B cell (primary cell): ENCODE results near the gene TMEM150A. TPM values are rescaled to one million over a fixed set of nuclear protein-coding genes. Genes with fewer than 3 reads are reported as not detected.

Experiments used
- ATAC-seq: fragments of 200-7000 bp; cut with Tn5 transposase; one replicate; pipeline ENCODE4 v1.10.0; 2021; ENCODE audit warnings: low read depth, mild to moderate bottlenecking, moderate number of reproducible peaks, moderate library complexity
- CTCF ChIA-PET: fragments of 350-600 bp; sonication (Branson Sonifier 250); formaldehyde crosslinking; loops from one replicate; lab custom pipeline; 2021; ENCODE audit warnings: antibody characterized with exemption, inconsistent platforms; lab: Charles Lee
- POLR2A ChIA-PET: fragments of 350-600 bp; sonication (Branson Sonifier 250); formaldehyde crosslinking; loops from one replicate; lab custom pipeline; 2021; ENCODE audit warnings: antibody characterized with exemption; lab: Charles Lee
- DNase-seq: peaks from one replicate; pipeline ENCODE4 v3.0.0; 2013
- H2AFZ ChIP-seq: 2 replicates; pipeline ENCODE4 v1.6.1; 2012; ENCODE audit warnings: mild to moderate bottlenecking, low read depth, low read length; ENCODE audit not compliant: insufficient read depth, poor library complexity, severe bottlenecking
- H3K27ac ChIP-seq, 2 donors: 1 replicate in 1 of 2; 2 replicates in 1 of 2; pipeline ENCODE4 v1.5.1; 2012 to 2013; ENCODE audit warnings: low read length in 2 of 2, mild to moderate bottlenecking in 2 of 2, moderate library complexity in 1 of 2
- H3K27me3 ChIP-seq, 4 experiments: fragments of 200-600 bp in 1 of 4; sonication (generic) in 1 of 4; replicated peaks in 1 of 4; 1 replicate in 2 of 4; 2 replicates in 2 of 4; pipeline versions ENCODE4 v1.6.1 to v1.7.0; 2013 to 2016; ENCODE audit warnings: low read length in 3 of 4, mild to moderate bottlenecking in 2 of 4, mixed read lengths in 1 of 4, moderate library complexity in 1 of 4; ENCODE audit not compliant: insufficient read depth in 4 of 4, control insufficient read depth in 3 of 4; ENCODE audit errors: control extremely low read depth in 1 of 4
- H3K36me3 ChIP-seq, 2 experiments: replicated peaks in 1 of 2; 1 replicate in 1 of 2; 2 replicates in 1 of 2; pipeline versions ENCODE4 v1.6.1 to v1.7.1; 2013; ENCODE audit warnings: low read length in 1 of 2; ENCODE audit not compliant: insufficient read depth in 2 of 2, control insufficient read depth in 1 of 2; ENCODE audit errors: control extremely low read depth in 1 of 2, extremely low read depth in 1 of 2
- H3K4me1 ChIP-seq, 2 donors: fragments of 200-600 bp in 1 of 2; sonication (generic) in 1 of 2; 1 replicate in 1 of 2; 2 replicates in 1 of 2; pipeline versions ENCODE4 v1.5.1 to v1.6.1; 2013 to 2017; ENCODE audit warnings: low read length in 2 of 2; ENCODE audit not compliant: control insufficient read depth in 2 of 2, insufficient read depth in 2 of 2
- H3K4me2 ChIP-seq: replicated peaks from 2 replicates; pipeline ENCODE3; 2012; ENCODE audit warnings: mild to moderate bottlenecking, low read depth, low read length; ENCODE audit not compliant: poor library complexity, severe bottlenecking
- H3K4me3 ChIP-seq, 5 experiments: fragments of 200-600 bp in 1 of 5; sonication (generic) in 1 of 5; 1 replicate in 3 of 5; 2 replicates in 2 of 5; pipeline versions ENCODE4 v1.5.1 to v1.7.0; 2011 to 2016; ENCODE audit warnings: low read length in 4 of 5, mild to moderate bottlenecking in 4 of 5, low read depth in 2 of 5, control low read depth in 1 of 5, moderate library complexity in 1 of 5; ENCODE audit not compliant: insufficient read depth in 1 of 5; ENCODE audit errors: control extremely low read depth in 1 of 5, extremely low read depth in 1 of 5
- H3K79me2 ChIP-seq: fragments of 200-600 bp; sonication (generic); one replicate; pipeline ENCODE4 v1.6.0; 2016; ENCODE audit warnings: low read length; ENCODE audit not compliant: control insufficient read depth, insufficient read depth
- H3K9ac ChIP-seq: fragments of 200-600 bp; sonication (generic); 2 replicates; pipeline ENCODE4 v1.6.1; 2017; ENCODE audit warnings: mild to moderate bottlenecking, low read length, moderate library complexity
- H3K9me3 ChIP-seq, 3 donors: one replicate each; pipeline versions ENCODE4 v1.6.1 to v1.7.1; 2013; ENCODE audit warnings: low read length in 2 of 3; ENCODE audit not compliant: control insufficient read depth in 2 of 3, insufficient read depth in 1 of 3; ENCODE audit errors: control extremely low read depth in 1 of 3
- H4K20me1 ChIP-seq: 2 replicates; pipeline ENCODE4 v1.6.0; 2012; ENCODE audit warnings: mild to moderate bottlenecking, low read length; ENCODE audit not compliant: insufficient read depth, control insufficient read depth, poor library complexity, severe bottlenecking
- H3K27ac Mint-ChIP-seq: one replicate; pipeline ENCODE4 v1.8.0; 2021; ENCODE audit warnings: mixed read lengths
- H3K27me3 Mint-ChIP-seq: one replicate; pipeline ENCODE4 v1.8.0; 2021; ENCODE audit warnings: mixed read lengths
- H3K4me1 Mint-ChIP-seq: one replicate; pipeline ENCODE4 v1.8.0; 2021; ENCODE audit warnings: mixed read lengths
- H3K4me3 Mint-ChIP-seq: one replicate; pipeline ENCODE4 v1.8.0; 2021; ENCODE audit warnings: mixed read lengths
- H3K9me3 Mint-ChIP-seq: one replicate; pipeline ENCODE4 v1.8.0; 2022; ENCODE audit warnings: mixed read lengths; ENCODE audit not compliant: insufficient read depth
- CTCF ChIP-seq: fragments of 200-600 bp; IDR thresholded peaks from one replicate; pipeline ENCODE4 v1.8.0; 2022; ENCODE audit warnings: antibody characterized with exemption, mild to moderate bottlenecking
- EZH2 ChIP-seq: IDR thresholded peaks from 2 replicates; pipeline ENCODE4 v1.6.1; 2012; ENCODE audit warnings: borderline replicate concordance, low read depth, mild to moderate bottlenecking, moderate library complexity, low read length; ENCODE audit not compliant: insufficient read depth, poor library complexity, severe bottlenecking
- WGBS: methylation state at CpG from one replicate; pipeline ENCODE4 v1.1.5; 2013; ENCODE audit warnings: missing lambda C conversion rate; ENCODE audit not compliant: insufficient coverage; 5-methylcytosine and 5-hydroxymethylcytosine counted together
- intact Hi-C: fragments of 100-400 bp; cut with micrococcal nuclease; formaldehyde crosslinking; loops from one replicate; pipeline ENCODE4 v1.10.0; 2022
- polyA plus RNA-seq: library from polyadenylated mRNA; depleted of rRNA; stranded (reverse); fragments of >200 nt; gene quantifications from 2 replicates; pipeline ENCODE4 v1.2.3, GENCODE V29; 2012
- total RNA-seq, 2 donors: library from RNA; stranded (reverse); fragments of 120-200 nt in 1 of 2; gene quantifications; 1 replicate in 1 of 2; 2 replicates in 1 of 2; pipeline versions ENCODE4 v1.2.3 to v1.2.4, GENCODE V29; 2013 to 2022

Gene TMEM150A
- total and polyA plus RNA-seq, 2 donors (not counting 1 experiment from before 2014, with no cell fraction given) = 23.0 to 26.4 TPM

DNA sequence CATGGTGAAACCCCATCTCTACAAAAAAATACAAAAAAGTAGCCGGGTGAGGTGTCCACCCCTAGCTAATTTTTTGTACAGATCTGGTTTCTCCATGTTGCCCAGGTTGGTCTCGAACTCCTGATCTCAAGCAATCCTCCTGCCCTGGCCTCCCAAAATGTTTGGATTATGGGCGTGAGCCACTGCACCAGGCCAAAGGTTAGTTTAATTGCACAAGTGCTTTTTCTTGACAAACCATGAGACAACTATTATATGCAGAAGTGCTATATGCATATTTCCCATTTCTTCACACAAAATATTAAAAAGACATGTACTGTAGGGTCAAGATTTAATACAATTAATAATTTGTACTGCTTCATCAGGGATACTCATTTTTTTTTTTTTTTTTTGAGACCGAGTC lies 36.2 kb downstream of the TMEM150A start:
- H3K27me3 Mint-ChIP-seq = peaks cover 6% of the 10 kb centered on the region
- no peak overlapping the region for H3K4me2 ChIP-seq
- H3K27ac Mint-ChIP-seq = no peak overlapping the region
- DNase-seq (no peak), ATAC-seq (no peak)
- H3K4me1 ChIP-seq = peaks cover 13 to 16% of the 10 kb centered on the region in 2 donors
- no peak overlapping the region for H2AFZ ChIP-seq
- no peaks in the 10 kb centered on the region for H3K36me3 ChIP-seq
- POLR2A ChIA-PET = no interaction called here
- H3K4me3 Mint-ChIP-seq = no peak overlapping the region
- H3K27ac ChIP-seq = no peak overlapping the region
- intact Hi-C loops = no loop called here
- no peak for TF ChIP-seq EZH2
- TF ChIP-seq CTCF = no peak
- WGBS = 89% methylated on average over 2 of the region's 4 CpGs
- CTCF ChIA-PET = no interaction called here
- H4K20me1 ChIP-seq = no peaks in the 10 kb centered on the region
- no peak overlapping the region for H3K4me3 ChIP-seq
- peaks cover 8% of the 10 kb centered on the region for H3K79me2 ChIP-seq
- H3K9me3 Mint-ChIP-seq = no peaks in the 10 kb centered on the region
- peaks cover 0 to 3% (median 0%) of the 10 kb centered on the region in 4 experiments for H3K27me3 ChIP-seq
- H3K9ac ChIP-seq = no peak overlapping the region
- H3K9me3 ChIP-seq = no peaks in the 10 kb centered on the region
- H3K4me1 Mint-ChIP-seq = peaks cover 16% of the 10 kb centered on the region

- POLR2A ChIA-PET = interaction anchor here (1.0 kb wide), 1 partner anchor 39 kb away, joined by 4 read pairs; the partner anchor contains the start of gene TMEM150A
- peak overlapping the region; percentile 20 for H3K4me3 Mint-ChIP-seq
- no peak overlapping the region for H3K4me3 ChIP-seq
- no peak overlapping the region for H3K9ac ChIP-seq
- WGBS = 91% methylated on average over 1 of the region's 5 CpGs
- H3K27me3 ChIP-seq = no peaks in the 10 kb centered on the region
- peaks cover 28% of the 10 kb centered on the region for H3K79me2 ChIP-seq
- no peaks in the 10 kb centered on the region for H3K27me3 Mint-ChIP-seq
- no peak for TF ChIP-seq CTCF
- no peak for TF ChIP-seq EZH2
- peaks cover 20 to 28% of the 10 kb centered on the region in 2 donors for H3K4me1 ChIP-seq
- peaks cover 30% of the 10 kb centered on the region for H3K4me1 Mint-ChIP-seq
- intact Hi-C loops = no loop called here
- CTCF ChIA-PET = interaction anchor here (1.5 kb wide), 1 partner anchor 37 kb away, joined by 3 read pairs; no protein-coding TSS in a partner anchor
- DNase-seq (peak; percentile 75), ATAC-seq (peak; percentile 16)
- H2AFZ ChIP-seq = no peak overlapping the region
- peaks cover 0 to under 1% of the 10 kb centered on the region in 2 experiments for H3K36me3 ChIP-seq
- no peaks in the 10 kb centered on the region for H3K9me3 ChIP-seq
- peak overlapping the region; percentile 41 for H3K4me2 ChIP-seq
- H3K27ac ChIP-seq = no peak overlapping the region
- no peaks in the 10 kb centered on the region for H4K20me1 ChIP-seq
- peak overlapping the region; percentile 33 for H3K27ac Mint-ChIP-seq
- H3K9me3 Mint-ChIP-seq = no peaks in the 10 kb centered on the region
These were observed 38.3 kb downstream of the TMEM150A start for GRCh38 chr2:85564144-85564563.
